Measurements from ENCODE around the gene PERM1.
"Not testable (repeated sequence)": the region's sequence is repeated elsewhere in the genome, so short reads cannot be mapped to it uniquely, and the experiment has no call there.

Gene PERM1

DNA sequence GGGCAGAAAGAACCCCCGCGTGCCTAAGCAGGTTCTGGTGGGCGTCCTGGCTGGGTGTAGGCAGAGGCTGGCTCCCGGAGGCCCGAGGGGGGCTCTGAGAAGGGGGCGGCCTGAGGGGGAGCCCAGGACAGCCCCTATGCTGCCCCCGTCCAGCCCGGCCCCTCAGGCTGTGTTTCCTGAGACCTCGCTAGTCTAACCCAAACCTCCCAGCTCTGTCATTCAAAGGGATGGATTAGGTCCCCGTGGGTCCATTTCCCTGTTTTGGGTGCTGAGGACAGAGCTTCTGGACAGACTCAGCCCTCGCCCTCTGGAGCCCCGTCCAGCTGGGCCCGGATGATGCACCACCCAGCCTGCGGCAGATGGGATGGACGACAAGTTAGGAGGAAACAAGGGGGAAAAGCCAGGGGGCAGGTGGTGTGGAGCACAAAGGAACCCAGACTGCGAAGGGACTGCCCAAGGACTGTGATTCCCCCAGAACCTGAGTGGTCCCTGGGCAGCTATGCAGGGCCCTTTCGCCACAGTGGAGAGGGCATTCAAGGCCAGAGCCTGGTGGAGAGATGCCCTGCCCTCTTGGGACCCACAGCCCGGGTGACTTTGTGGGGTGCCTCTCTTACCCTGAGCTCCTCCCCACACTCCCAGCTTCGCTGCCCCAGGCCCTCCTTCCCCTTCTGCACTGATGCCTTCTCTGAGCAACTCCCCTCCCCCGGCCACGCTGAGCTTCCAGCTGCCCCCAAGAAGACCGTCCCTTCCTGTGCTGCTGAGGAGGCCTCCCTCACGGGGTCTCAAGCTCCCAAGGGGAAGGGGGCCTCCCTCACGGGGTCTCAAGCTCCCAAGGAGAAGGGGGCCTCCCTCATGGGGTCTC, 15.2 kb upstream of the PERM1 start:
- H3K27ac ChIP-seq, result no peak overlapping the region
- H3K4me1 ChIP-seq, result peaks cover 20 to 49% (median 44%) of the 10 kb centered on the region in 10 experiments; a peak in 19 of 20 replicates
- H3K9ac ChIP-seq, result no peak overlapping the region
- peaks cover 0 to 5% (median 2%) of the 10 kb centered on the region in 11 experiments; a peak in 16 of 22 replicates for H3K9me3 ChIP-seq (replicated peaks in 1 of 11)
- TF ChIP-seq Cebpa-rat (IDR thresholded peaks at IDR 0.05), result no peak
- H3K27me3 ChIP-seq, result peaks cover 78 to 92% (median 86%) of the 10 kb centered on the region in 11 experiments
- H3K4me3 ChIP-seq, result no peak overlapping the region
- H3K36me3 ChIP-seq, result no peaks in the 10 kb centered on the region
- H4K20me1 ChIP-seq, result peaks cover 0 to 59% (median 37%) of the 10 kb centered on the region in 11 experiments; a peak in 18 of 22 replicates
- 0 out of 22 replicates have a peak overlapping the region, but pooled peaks of 1 of the 11 experiments have one; percentile 54 for H3K4me2 ChIP-seq

DNA sequence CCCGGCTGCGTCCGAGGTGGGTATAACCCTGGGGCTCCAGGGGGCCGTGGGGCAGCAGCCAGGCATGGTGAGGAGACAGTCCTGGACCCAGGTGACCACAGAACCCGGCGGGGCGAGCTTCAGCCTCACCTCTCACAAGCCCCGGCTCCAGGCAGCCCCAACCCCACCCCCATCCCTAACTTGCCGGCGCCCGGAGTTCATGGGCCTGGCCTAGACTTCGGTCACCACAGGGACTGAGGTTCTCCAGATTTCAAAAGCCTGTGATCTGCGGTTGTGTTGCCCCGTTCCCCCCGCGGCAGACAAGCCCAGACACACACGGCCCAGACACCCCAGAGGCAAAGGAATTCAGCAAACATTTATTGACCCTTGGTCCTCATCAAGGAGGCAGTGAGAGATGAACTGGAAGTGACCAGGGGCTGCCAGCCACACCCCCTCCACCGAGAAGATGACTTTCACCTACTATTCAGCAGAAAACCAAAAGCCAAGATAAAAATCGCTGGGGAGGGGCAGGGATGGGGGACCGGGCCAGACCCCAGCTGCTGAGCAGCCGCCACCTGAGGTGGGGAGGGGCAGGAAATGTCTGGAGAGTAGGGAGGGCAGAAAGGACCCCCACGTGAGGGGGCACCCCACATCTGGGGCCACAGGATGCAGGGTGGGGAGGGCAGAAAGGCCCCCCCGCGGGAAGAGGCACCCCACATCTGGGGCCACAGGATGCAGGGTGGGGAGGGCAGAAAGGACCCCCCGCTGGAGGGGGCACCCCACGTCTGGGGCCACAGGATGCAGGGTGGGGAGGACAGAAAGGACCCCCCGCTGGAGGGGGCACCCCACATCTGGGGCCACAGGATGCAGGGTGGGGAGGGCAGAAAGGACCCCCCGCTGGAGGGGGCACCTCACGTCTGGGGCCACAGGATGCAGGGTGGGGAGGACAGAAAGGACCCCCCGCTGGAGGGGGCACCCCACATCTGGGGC, 14.1 kb upstream of the PERM1 start:
- H3K9me3 ChIP-seq (replicated peaks in 1 of 11), result peaks cover 0 to 10% (median 6%) of the 10 kb centered on the region in 11 experiments; a peak in 18 of 22 replicates
- peaks cover 67 to 81% (median 75%) of the 10 kb centered on the region in 11 experiments for H3K27me3 ChIP-seq
- no peaks in the 10 kb centered on the region for H3K36me3 ChIP-seq
- no peak for TF ChIP-seq Cebpa-rat (IDR thresholded peaks at IDR 0.05)
- no peak overlapping the region for H3K9ac ChIP-seq
- H3K4me2 ChIP-seq, result no peak overlapping the region
- no peak overlapping the region for H3K27ac ChIP-seq
- peaks cover 0 to 48% (median 35%) of the 10 kb centered on the region in 11 experiments; a peak in 18 of 22 replicates for H4K20me1 ChIP-seq
- H3K4me1 ChIP-seq, result peaks cover 19 to 37% (median 34%) of the 10 kb centered on the region in 10 experiments; a peak in 19 of 20 replicates
- no peak overlapping the region for H3K4me3 ChIP-seq

DNA sequence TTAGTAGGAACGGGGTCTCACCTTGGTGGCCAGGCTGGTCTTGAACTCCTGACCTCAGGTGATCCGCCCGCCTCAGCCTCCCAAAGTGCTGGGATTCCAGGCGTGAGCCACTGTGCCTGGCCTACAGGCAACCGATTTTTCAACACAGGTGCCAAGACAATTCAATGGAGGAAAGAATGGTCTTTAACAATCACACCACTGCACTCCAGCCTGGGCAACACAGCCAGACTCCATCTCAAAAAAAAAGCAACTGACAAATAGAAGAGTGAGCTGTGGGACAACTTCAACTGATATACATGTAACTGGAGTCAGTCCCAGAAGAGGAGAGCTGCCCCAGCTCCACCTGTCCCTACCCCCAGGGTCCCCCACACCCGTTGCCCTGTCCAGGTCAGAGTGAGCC, 12.7 kb upstream of the PERM1 start:
- not testable (repeated sequence) for H3K27ac ChIP-seq, H3K4me3 ChIP-seq, H3K36me3 ChIP-seq, H3K4me2 ChIP-seq, H3K9ac ChIP-seq
- H3K27me3 ChIP-seq, result peaks cover 53 to 68% (median 62%) of the 10 kb centered on the region in 11 experiments
- H4K20me1 ChIP-seq, result peaks cover 0 to 34% (median 24%) of the 10 kb centered on the region in 11 experiments; a peak in 18 of 22 replicates
- peaks cover 5 to 23% (median 20%) of the 10 kb centered on the region in 10 experiments; a peak in 19 of 20 replicates for H3K4me1 ChIP-seq
- peaks cover 0 to 10% (median 6%) of the 10 kb centered on the region in 11 experiments; a peak in 18 of 22 replicates for H3K9me3 ChIP-seq (replicated peaks in 1 of 11)

DNA sequence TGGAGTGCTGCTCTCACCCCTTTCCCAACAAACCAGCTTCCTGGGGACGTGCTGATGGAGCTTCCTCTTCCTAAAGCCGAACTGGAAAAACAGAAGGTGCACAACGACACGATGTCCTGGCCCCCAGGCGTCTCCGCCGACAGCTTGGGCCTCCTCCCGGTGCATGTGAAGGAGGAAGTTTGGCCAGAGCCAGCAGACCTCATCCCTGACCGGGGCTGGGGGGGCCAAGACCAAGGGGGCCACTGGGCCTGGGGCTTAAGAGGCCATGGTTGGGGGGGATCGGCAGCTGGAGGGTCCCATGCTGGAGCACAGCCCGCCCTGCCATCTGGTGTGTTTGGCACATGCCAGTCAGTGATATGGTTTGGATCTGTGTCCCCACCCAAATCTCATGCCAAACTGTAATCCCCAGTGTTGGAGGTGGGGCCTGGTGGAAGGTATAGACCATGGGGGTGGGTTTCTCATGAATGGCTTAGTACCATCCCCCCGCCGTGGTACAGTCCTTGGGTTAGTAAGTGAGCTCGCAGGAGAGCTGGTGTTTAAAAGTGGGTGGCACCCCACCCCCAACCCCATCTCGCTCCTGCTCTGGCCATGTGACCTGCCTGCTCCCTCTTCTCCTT, 11.6 kb upstream of the PERM1 start:
- no peak overlapping the region for H3K9ac ChIP-seq
- H3K36me3 ChIP-seq, result no peaks in the 10 kb centered on the region
- no peak overlapping the region for H3K4me3 ChIP-seq
- no peak for TF ChIP-seq Cebpa-rat (IDR thresholded peaks at IDR 0.05)
- no peak overlapping the region for H3K27ac ChIP-seq
- peaks cover 0 to 14% (median 6%) of the 10 kb centered on the region in 11 experiments; a peak in 18 of 22 replicates for H3K9me3 ChIP-seq (replicated peaks in 1 of 11)
- H4K20me1 ChIP-seq, result peaks cover 0 to 26% (median 16%) of the 10 kb centered on the region in 11 experiments; a peak in 18 of 22 replicates
- H3K4me1 ChIP-seq, result peaks cover 0 to 15% (median 11%) of the 10 kb centered on the region in 10 experiments; a peak in 14 of 20 replicates
- H3K4me2 ChIP-seq, result no peak overlapping the region
- peaks cover 42 to 65% (median 52%) of the 10 kb centered on the region in 11 experiments for H3K27me3 ChIP-seq

DNA sequence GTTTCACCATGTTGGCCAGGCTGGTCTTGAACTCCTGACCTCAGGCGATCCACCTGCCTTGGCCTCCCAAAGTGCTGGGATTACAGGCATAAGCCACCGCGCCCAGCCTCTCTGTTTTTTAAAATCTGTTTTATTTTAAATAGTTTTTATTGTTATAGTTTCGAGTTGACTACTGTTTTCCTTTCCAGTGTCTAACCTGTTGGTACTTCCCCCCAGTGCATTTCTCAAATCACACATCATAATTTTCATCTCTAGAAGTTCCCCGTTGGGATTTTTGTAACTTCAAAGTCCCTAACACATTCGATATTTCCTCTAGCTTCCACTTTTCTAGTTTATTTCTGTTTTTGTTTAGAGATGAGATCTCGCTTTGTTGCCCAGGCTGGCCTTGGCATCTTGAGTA, 10.5 kb upstream of the PERM1 start:
- no peak overlapping the region for H3K27ac ChIP-seq
- peaks cover 0 to 18% (median 6%) of the 10 kb centered on the region in 11 experiments; a peak in 18 of 22 replicates for H3K9me3 ChIP-seq (replicated peaks in 1 of 11)
- H3K36me3 ChIP-seq, result no peaks in the 10 kb centered on the region
- H3K27me3 ChIP-seq, result peaks cover 31 to 55% (median 41%) of the 10 kb centered on the region in 11 experiments
- TF ChIP-seq Cebpa-rat (IDR thresholded peaks at IDR 0.05), result no peak
- H3K4me3 ChIP-seq, result no peak overlapping the region
- H3K4me2 ChIP-seq, result no peak overlapping the region
- peaks cover 0 to 4% (median 0%) of the 10 kb centered on the region in 10 experiments; a peak in 7 of 20 replicates for H3K4me1 ChIP-seq
- H4K20me1 ChIP-seq, result peaks cover 0 to 15% (median 6%) of the 10 kb centered on the region in 11 experiments; a peak in 16 of 22 replicates
- no peak overlapping the region for H3K9ac ChIP-seq

DNA sequence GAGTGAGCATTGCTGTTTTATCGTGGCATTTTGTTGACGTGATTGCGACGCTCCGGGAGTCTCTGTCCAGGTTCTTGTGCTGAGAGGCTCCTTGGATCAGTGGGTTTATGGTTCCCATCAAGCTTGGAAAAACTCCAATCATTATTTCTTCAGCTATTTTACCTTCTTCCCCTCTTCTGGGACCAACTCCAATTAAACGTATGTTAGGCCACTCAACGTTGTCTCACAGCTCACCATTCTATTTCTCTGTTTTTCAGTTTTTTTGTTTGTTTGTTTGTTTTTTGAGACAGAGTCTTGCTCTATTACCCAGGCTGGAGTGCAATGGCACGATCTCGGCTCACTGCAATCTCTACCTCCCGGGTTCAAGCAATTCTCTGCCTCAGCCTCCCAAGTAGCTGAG, 10.0 kb upstream of the PERM1 start:
- Histone ChIP-seq H4K20me1 (peaks cover 0 to 10% (median 2%) of the 10 kb centered on the region in 11 experiments; a peak in 12 of 22 replicates), H3K36me3 (no peaks in the 10 kb centered on the region), H3K9me3 (replicated peaks in 1 of 11) (peaks cover 0 to 18% (median 6%) of the 10 kb centered on the region in 11 experiments; a peak in 18 of 22 replicates), H3K4me1 (no peaks in the 10 kb centered on the region), H3K4me2 (no peak overlapping the region), H3K27ac (no peak overlapping the region), H3K27me3 (peaks cover 26 to 51% (median 36%) of the 10 kb centered on the region in 11 experiments), H3K4me3 (no peak overlapping the region), H3K9ac (no peak overlapping the region)
- TF ChIP-seq Cebpa-rat (IDR thresholded peaks at IDR 0.05), result no peak

DNA sequence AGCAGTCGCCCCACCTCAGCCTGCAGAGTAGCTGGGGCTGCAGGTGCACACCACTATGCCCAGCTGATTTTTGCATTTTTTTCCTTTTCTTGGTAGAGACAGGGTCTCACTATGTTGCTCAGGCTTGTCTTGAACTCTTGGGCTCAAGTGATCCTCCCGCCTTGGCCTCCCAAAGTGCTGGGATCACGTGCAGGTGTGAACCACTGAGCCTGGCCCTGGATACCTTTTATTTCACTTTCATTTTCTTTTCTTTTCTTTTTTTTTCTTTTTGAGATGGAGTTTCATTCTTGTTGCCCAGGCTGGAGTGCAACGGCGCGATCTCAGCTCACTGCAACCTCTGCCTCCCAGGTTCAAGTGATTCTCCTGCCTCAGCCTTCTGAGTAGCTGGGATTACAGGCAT, 9.4 kb upstream of the PERM1 start:
- not testable (repeated sequence) for H3K4me2 ChIP-seq, H3K9ac ChIP-seq, H4K20me1 ChIP-seq, H3K27ac ChIP-seq, H3K36me3 ChIP-seq, H3K4me1 ChIP-seq, H3K4me3 ChIP-seq
- Histone ChIP-seq H3K27me3 (peaks cover 21 to 47% (median 33%) of the 10 kb centered on the region in 11 experiments), H3K9me3 (replicated peaks in 1 of 11) (peaks cover 0 to 18% (median 6%) of the 10 kb centered on the region in 11 experiments; a peak in 18 of 22 replicates)

DNA sequence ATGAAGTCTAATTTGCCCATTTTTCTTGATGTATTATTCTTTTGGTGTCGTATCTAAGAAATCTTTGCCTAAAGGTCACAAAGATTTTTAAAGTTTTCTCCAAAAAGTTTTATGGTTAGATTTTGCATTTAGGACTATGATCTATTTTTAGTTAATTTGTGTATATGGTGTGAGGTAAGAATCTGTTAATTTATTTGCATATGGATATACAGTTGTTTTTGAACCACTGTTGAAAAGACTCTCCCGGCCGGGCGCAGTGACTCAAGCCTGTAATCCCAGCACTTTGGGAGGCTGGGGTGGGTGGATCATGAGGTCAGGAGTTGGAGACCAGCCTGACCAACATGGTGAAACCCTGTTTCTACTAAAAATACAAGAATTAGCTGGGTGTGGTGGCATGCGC, 6.2 kb upstream of the PERM1 start:
- not testable (repeated sequence) for H4K20me1 ChIP-seq, H3K4me3 ChIP-seq, H3K4me1 ChIP-seq, H3K9ac ChIP-seq, H3K4me2 ChIP-seq, H3K27ac ChIP-seq, H3K36me3 ChIP-seq
- Histone ChIP-seq H3K9me3 (replicated peaks in 1 of 11) (peaks cover 0 to 18% (median 6%) of the 10 kb centered on the region in 11 experiments; a peak in 18 of 22 replicates), H3K27me3 (peaks cover 15 to 50% (median 29%) of the 10 kb centered on the region in 11 experiments)

Data from BLaER1 treated with 17β-estradiol and CSF1 and Interleukin-3, amounts not matched to agents 10 nM and 100 nM (cell line).